HAP-1 (cell line): ENCODE data around the gene HTRA1.

ENCODE experiments used
- DNase-seq, 2 experiments: peaks; one replicate each; pipeline ENCODE4 v3.0.0-alpha.2; 2016 to 2020; ENCODE audit warnings: low spot score in 2 of 2
- H3K27me3 ChIP-seq: fragments of 250-450 bp; sonication (Bioruptor Pico); 2 replicates; pipeline ENCODE4 v1.5.1; 2020; ENCODE audit warnings: low read depth, mild to moderate bottlenecking, moderate library complexity
- H3K36me3 ChIP-seq: fragments of 250-450 bp; sonication (Bioruptor Pico); replicated peaks from 2 replicates; pipeline ENCODE4 v1.5.1; 2020; ENCODE audit warnings: mild to moderate bottlenecking
- H3K4me1 ChIP-seq: fragments of 250-450 bp; sonication (Bioruptor Pico); 2 replicates; pipeline ENCODE4 v1.5.1; 2020; ENCODE audit warnings: mild to moderate bottlenecking
- H3K4me3 ChIP-seq: fragments of 250-450 bp; sonication (Bioruptor Pico); 2 replicates; pipeline ENCODE4 v1.5.1; 2020; ENCODE audit warnings: mild to moderate bottlenecking, moderate library complexity
- H3K9me3 ChIP-seq: fragments of 250-450 bp; sonication (Bioruptor Pico); 2 replicates; pipeline ENCODE4 v1.5.1; 2020; ENCODE audit warnings: mild to moderate bottlenecking, moderate library complexity
- in situ Hi-C: fragments of 300-500 bp; cut with MboI; formaldehyde crosslinking; loops from 3 replicates; pipeline ENCODE4 v1.14.3; 2020; ENCODE audit warnings: low sequenced_read_pairs, inconsistent platforms, mixed read lengths

The HTRA1 gene

GRCh38 chr10:122537545-122537944 is 76.2 kb downstream of the HTRA1 start:
- Histone ChIP-seq H3K27me3 (peaks cover 5% of the 10 kb centered on the region; the same call in 1 of the 2 replicates), H3K4me1 (no peaks in the 10 kb centered on the region)
- in situ Hi-C loops, result no loop called here

DNA sequence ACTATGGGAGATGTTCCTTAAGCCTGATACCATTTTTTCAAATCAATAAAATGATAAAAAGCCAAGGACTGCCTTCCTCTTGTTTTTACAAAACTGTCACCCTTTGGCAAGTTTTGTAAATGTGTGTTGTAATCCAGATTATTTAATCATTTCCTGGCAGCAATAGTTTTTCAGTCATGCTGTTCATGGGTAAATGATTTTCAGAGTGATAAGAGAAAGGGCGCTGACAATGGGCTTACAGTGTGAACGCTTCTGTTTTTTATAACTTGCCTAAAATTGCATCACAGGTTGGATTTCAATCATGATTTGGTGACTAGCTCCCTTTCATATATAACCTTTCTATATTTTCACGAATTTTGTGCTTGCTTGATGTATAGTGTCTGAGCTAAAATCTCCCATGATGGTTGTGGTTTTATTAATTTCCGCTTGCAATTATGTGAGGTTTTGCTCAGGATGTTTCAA is 80.2 kb downstream of the HTRA1 start:
- Histone ChIP-seq H3K36me3 (no peaks in the 10 kb centered on the region), H3K27me3 (peaks cover 5% of the 10 kb centered on the region; the same call in 1 of the 2 replicates), H3K4me3 (no peak overlapping the region), H3K4me1 (no peaks in the 10 kb centered on the region), H3K9me3 (no peaks in the 10 kb centered on the region)
- DNase-seq, result no peak
- in situ Hi-C loops, result no loop called here

More at GRCh38 chr10:122537545-122537944, 76.2 kb downstream of the HTRA1 start:
- Histone ChIP-seq H3K9me3 (no peaks in the 10 kb centered on the region), H3K4me3 (no peak overlapping the region), H3K36me3 (no peaks in the 10 kb centered on the region)
- DNase-seq, result no peak

DNA sequence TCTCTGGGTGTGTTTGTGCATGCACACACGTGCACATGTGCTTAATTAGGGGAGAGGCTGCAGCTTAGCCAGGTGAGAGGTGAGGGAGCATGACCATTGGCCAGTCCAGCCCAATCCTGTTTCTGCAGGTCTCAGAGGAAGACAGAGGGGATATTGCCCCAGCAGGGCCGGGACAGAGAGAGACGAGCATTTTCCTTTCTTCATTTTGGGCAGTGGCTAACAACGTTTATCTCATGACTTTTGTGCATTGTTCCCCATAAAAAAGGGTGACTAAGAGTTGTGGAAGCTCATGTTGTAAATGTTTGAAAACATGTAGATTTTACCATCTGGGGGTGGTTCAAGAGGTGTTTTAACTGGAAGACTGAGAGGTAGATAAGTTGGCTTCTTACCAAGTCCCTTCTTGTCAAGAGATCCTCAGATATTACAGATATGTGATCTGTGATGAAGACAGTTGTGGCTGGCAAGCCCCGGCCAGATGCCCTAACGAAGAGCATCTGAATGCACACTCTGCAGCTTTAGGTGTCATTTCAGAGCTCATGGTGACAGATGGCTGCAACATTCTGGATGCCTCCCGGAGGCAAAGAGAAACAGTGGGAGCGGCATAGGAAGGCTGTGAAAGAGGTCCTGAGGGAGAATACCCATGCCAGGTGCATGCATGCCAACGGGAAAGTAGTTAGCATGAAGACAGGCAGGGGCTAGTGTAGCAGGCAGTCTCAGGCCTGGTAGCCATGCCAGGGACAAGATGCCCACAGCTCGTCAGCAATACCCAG is 82.5 kb downstream of the HTRA1 start:
- in situ Hi-C loops, result no loop called here
- Histone ChIP-seq H3K4me1 (no peaks in the 10 kb centered on the region), H3K36me3 (no peaks in the 10 kb centered on the region), H3K9me3 (no peaks in the 10 kb centered on the region), H3K27me3 (peaks cover 5% of the 10 kb centered on the region; the same call in 1 of the 2 replicates), H3K4me3 (no peak overlapping the region)
- DNase-seq, result no peak

DNA sequence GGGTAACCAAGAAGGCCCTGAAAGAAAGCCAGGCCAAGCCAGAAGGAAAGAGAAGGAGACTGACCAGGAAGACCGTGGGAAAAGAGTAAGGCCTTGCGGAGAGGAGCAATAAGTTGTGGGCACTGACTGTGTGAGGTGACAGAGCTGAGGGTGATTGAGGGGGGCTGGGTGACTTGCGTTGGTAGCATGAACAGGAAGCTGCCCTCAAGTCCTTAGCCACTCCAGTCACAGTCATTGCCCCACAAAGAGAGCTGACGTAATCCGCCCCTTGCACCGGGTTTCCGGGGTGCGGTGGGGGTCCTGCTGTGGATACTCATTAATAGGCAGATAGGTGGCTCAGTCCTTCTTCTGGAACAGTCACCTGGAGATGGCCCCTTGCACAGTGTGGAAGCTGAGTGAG is 83.1 kb downstream of the HTRA1 start:
- peaks cover 5% of the 10 kb centered on the region; the same call in 1 of the 2 replicates for H3K27me3 ChIP-seq
- H3K9me3 ChIP-seq, result no peaks in the 10 kb centered on the region
- in situ Hi-C loops, result no loop called here
- DNase-seq, result no peak
- no peak overlapping the region for H3K4me3 ChIP-seq
- H3K4me1 ChIP-seq, result no peaks in the 10 kb centered on the region
- no peaks in the 10 kb centered on the region for H3K36me3 ChIP-seq

GRCh38 chr10:122546242-122546641 is 84.9 kb downstream of the HTRA1 start:
- H3K36me3 ChIP-seq, result no peaks in the 10 kb centered on the region
- H3K27me3 ChIP-seq, result peaks cover 5% of the 10 kb centered on the region; the same call in 1 of the 2 replicates
- DNase-seq, result no peak
- no peak overlapping the region for H3K4me3 ChIP-seq
- no peaks in the 10 kb centered on the region for H3K4me1 ChIP-seq
- H3K9me3 ChIP-seq, result no peaks in the 10 kb centered on the region
- in situ Hi-C loops, result no loop called here

DNA sequence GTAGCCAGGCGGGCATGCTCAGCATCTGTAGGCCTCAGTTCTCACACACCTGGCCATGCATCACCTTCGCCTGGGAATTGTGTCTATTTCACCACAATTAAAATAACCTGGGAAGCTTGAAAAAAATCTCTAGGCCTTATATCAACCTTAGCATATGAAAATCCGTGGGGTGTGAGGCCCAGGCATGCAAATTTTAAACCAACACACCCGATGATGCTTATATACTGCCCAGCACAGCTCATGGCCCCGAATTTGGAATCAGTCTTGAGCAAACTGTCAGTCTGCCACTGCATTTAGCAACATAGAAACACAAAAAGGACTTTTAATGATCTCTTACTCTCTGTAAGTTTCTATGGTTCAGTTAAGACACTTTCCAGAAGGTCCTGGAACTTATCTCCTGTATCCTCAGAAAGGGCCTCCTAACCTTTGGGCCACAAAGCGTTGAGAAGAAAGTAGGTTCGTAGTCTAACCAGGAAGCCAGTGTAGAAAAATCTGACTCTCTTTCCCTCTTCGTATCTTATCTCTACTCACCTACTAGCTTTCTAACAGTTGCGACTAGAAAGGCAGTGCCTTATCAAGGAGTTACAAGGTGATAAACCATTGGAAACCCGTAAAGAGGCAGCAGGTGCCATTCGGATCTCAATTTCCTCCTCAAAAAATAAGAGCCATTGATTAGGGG is 87.2 kb downstream of the HTRA1 start:
- Histone ChIP-seq H3K9me3 (no peaks in the 10 kb centered on the region), H3K4me3 (no peak overlapping the region), H3K36me3 (no peaks in the 10 kb centered on the region), H3K27me3 (no peaks in the 10 kb centered on the region), H3K4me1 (no peaks in the 10 kb centered on the region)
- no peak for DNase-seq
- in situ Hi-C loops, result no loop called here

DNA sequence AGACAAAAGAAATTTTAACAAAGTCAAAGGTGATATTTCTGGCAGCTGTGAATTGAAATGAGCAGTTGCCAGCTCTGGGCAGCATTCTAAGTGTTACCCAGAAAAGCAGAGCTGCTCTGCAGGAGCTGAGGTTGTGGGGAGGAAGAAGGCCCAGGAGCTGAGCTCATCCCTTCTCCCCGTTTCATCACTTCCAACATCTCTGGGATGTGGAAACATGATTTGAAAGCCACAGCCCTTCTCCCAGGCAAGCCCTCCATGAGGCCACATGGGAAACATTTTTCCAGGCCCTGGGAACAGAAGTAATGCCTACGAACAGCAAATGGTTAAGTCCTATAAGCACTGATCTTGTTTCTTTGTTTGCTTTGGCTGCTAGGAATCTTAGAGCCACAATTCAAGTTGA is 88.3 kb downstream of the HTRA1 start:
- in situ Hi-C loops, result no loop called here
- DNase-seq, result no peak
- Histone ChIP-seq H3K36me3 (no peaks in the 10 kb centered on the region), H3K9me3 (no peaks in the 10 kb centered on the region), H3K4me1 (no peaks in the 10 kb centered on the region), H3K27me3 (no peaks in the 10 kb centered on the region), H3K4me3 (no peak overlapping the region)

DNA sequence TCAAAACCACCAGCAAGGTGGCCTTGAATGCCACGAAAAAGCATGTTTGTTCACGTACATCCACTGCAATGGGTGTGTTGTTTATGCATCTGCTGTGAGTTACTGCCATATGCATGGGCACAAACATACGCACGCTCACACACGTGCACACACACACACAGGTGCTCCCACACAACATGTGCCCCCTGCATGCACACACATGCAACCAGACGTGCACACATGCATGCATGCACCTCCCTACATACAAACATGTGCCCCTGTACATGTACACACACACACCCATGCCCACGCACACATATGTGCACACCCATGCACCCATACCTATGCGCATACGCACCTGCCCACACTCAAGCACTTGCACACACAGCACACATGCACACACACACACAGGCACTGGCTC is 89.1 kb downstream of the HTRA1 start:
- no peaks in the 10 kb centered on the region for H3K27me3 ChIP-seq
- H3K4me3 ChIP-seq, result no peak overlapping the region
- no peaks in the 10 kb centered on the region for H3K9me3 ChIP-seq
- no peaks in the 10 kb centered on the region for H3K36me3 ChIP-seq
- in situ Hi-C loops, result no loop called here
- H3K4me1 ChIP-seq, result no peaks in the 10 kb centered on the region
- DNase-seq, result no peak

- DNase-seq, result no peak
- H3K27me3 ChIP-seq, result no peaks in the 10 kb centered on the region
- in situ Hi-C loops, result no loop called here
- H3K4me1 ChIP-seq, result no peaks in the 10 kb centered on the region
- H3K9me3 ChIP-seq, result no peaks in the 10 kb centered on the region
- no peak overlapping the region for H3K4me3 ChIP-seq
- H3K36me3 ChIP-seq, result no peaks in the 10 kb centered on the region
Observed at GRCh38 chr10:122550983-122551382, 89.6 kb downstream of the HTRA1 start.

GRCh38 chr10:122551450-122551849 is 90.1 kb downstream of the HTRA1 start:
- DNase-seq, result no peak
- in situ Hi-C loops, result no loop called here

GRCh38 chr10:122553341-122553740 is 92.0 kb downstream of the HTRA1 start:
- H3K36me3 ChIP-seq, result no peaks in the 10 kb centered on the region
- in situ Hi-C loops, result no loop called here
- DNase-seq, result no peak
- H3K27me3 ChIP-seq, result no peaks in the 10 kb centered on the region
- H3K4me1 ChIP-seq, result no peaks in the 10 kb centered on the region
- no peaks in the 10 kb centered on the region for H3K9me3 ChIP-seq
- no peak overlapping the region for H3K4me3 ChIP-seq

More at GRCh38 chr10:122551450-122551849, 90.1 kb downstream of the HTRA1 start:
- Histone ChIP-seq H3K4me1 (no peaks in the 10 kb centered on the region), H3K36me3 (no peaks in the 10 kb centered on the region), H3K27me3 (no peaks in the 10 kb centered on the region), H3K9me3 (no peaks in the 10 kb centered on the region), H3K4me3 (no peak overlapping the region)

DNA sequence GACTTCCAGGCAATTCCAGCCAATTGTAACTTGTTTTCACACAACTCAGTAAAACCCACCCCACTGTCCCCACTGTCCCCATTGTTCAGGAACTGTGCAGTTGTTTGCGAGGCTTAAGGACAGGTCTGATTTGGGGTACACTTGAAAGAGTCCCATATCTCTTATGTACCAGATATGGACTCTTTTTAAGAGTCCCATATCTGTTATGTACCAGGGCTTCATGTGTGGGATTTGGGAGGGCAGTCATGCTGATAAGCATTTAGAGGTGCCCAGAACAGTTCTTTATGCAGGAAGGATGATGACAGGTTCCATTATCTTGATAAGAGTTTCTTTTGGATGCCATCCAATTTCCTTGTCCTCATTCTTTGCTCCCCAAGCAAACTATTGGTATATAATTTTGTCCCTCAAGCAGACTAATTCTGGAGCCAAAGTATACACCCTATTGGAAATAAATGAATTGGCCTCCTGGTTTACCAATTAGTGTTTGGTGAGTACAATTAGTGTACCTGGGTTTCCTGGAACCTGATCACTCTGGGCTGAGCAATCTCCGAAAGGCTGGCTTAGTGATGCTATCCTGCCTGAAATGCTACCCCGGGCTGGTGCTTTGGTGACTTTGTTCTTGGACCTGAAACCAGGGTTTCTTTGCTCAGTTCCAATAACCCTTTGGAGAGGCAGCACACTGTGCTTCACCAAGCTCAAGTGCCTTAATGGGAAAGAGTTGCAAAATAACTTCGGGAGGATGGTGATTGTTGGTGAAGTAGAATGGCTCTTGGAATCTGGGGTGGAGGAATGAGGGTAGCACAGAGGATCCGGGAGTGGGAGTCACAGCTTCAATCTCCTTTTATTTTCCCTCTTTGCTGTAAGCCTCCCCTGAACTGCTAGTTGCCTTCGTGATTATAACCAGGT is 93.0 kb downstream of the HTRA1 start:
- H3K4me3 ChIP-seq, result no peak overlapping the region
- no peak for DNase-seq
- H3K4me1 ChIP-seq, result no peaks in the 10 kb centered on the region
- no peaks in the 10 kb centered on the region for H3K9me3 ChIP-seq
- in situ Hi-C loops, result no loop called here
- H3K27me3 ChIP-seq, result no peaks in the 10 kb centered on the region
- H3K36me3 ChIP-seq, result no peaks in the 10 kb centered on the region

GRCh38 chr10:122555442-122555841 is 94.1 kb downstream of the HTRA1 start:
- Histone ChIP-seq H3K4me3 (no peak overlapping the region), H3K36me3 (no peaks in the 10 kb centered on the region), H3K27me3 (peaks cover under 1% of the 10 kb centered on the region; the same call in 1 of the 2 replicates), H3K4me1 (no peaks in the 10 kb centered on the region), H3K9me3 (no peaks in the 10 kb centered on the region)
- in situ Hi-C loops, result no loop called here
- no peak for DNase-seq
